HepG2 (cell line): Measurements from ENCODE around the gene KRTCAP3. TPM values are rescaled to one million over a fixed set of nuclear protein-coding genes. Genes with fewer than 3 reads are reported as not detected.

Source experiments
- BRD4 ChIP-seq: sonication (generic); formaldehyde crosslinking; IDR thresholded peaks from 2 replicates; pipeline ENCODE4 v1.4.0; 2020; ENCODE audit warnings: missing genetic modification reagents
- CAMTA2 ChIP-seq: sonication (generic); formaldehyde crosslinking; IDR thresholded peaks from 2 replicates; pipeline ENCODE4 v1.4.0; 2020; ENCODE audit warnings: mild to moderate bottlenecking, missing genetic modification reagents, borderline replicate concordance
- FOXP1 ChIP-seq, 2 experiments: fragments of 450-650 bp in 1 of 2; IDR thresholded peaks; 2 replicates each; pipeline ENCODE4 v1.6.1; 2017 to 2018; ENCODE audit warnings: antibody characterized with exemption in 1 of 2
- GLI4 ChIP-seq: sonication (generic); formaldehyde crosslinking; IDR thresholded peaks from 2 replicates; pipeline ENCODE4 v1.5.1; 2020; ENCODE audit warnings: missing genetic modification reagents, mild to moderate bottlenecking, moderate library complexity, borderline replicate concordance
- HNF4G ChIP-seq, 2 experiments: sonication (generic) in 1 of 2; formaldehyde crosslinking in 1 of 2; IDR thresholded peaks; 2 replicates each; pipeline versions ENCODE4 v1.4.0 to v1.6.1; 2011 to 2020; ENCODE audit warnings: borderline replicate concordance in 2 of 2, low read depth in 2 of 2, mild to moderate bottlenecking in 2 of 2, low read length in 1 of 2, missing genetic modification reagents in 1 of 2, moderate library complexity in 1 of 2
- NCOR1 ChIP-seq: fragments of 200-600 bp; sonication (generic); IDR thresholded peaks from 2 replicates; pipeline ENCODE4 v1.7.0; 2017; ENCODE audit warnings: antibody characterized with exemption, low read length, borderline replicate concordance
- NFATC3 ChIP-seq: sonication (generic); formaldehyde crosslinking; IDR thresholded peaks from 2 replicates; pipeline ENCODE4 v1.5.1; 2020; ENCODE audit warnings: mild to moderate bottlenecking, missing genetic modification reagents
- NR0B2 ChIP-seq: sonication (generic); formaldehyde crosslinking; IDR thresholded peaks from 2 replicates; pipeline ENCODE4 v1.4.0; 2020; ENCODE audit warnings: mild to moderate bottlenecking, missing genetic modification reagents
- NR2F2 ChIP-seq: IDR thresholded peaks from 2 replicates; pipeline ENCODE4 v1.6.1; 2012; ENCODE audit warnings: low read depth, inconsistent platforms, borderline replicate concordance
- NR2F6 ChIP-seq, 2 experiments: IDR thresholded peaks; 2 replicates each; pipeline ENCODE4 v1.6.1; 2016; ENCODE audit warnings: antibody characterized with exemption in 1 of 2, mild to moderate bottlenecking in 1 of 2
- NR3C1 ChIP-seq: sonication (generic); formaldehyde crosslinking; IDR thresholded peaks from 2 replicates; pipeline ENCODE4 v1.4.0; 2020; ENCODE audit warnings: missing genetic modification reagents
- POGZ ChIP-seq: sonication (generic); formaldehyde crosslinking; IDR thresholded peaks from 2 replicates; pipeline ENCODE4 v1.4.0; 2020; ENCODE audit warnings: mild to moderate bottlenecking, missing genetic modification reagents
- SALL2 ChIP-seq: sonication (generic); formaldehyde crosslinking; IDR thresholded peaks from 2 replicates; pipeline ENCODE4 v1.8.1; 2023; ENCODE audit warnings: mild to moderate bottlenecking, missing genetic modification reagents, inconsistent platforms
- SKI ChIP-seq: fragments of 450-650 bp; IDR thresholded peaks from one replicate; pipeline ENCODE4 v1.6.1; 2018; ENCODE audit warnings: mild to moderate bottlenecking; ENCODE audit not compliant: partially characterized antibody
- SOX5 ChIP-seq: IDR thresholded peaks from 2 replicates; pipeline ENCODE4 v1.6.1; 2016; ENCODE audit warnings: borderline replicate concordance
- ZBTB39 ChIP-seq: sonication (generic); formaldehyde crosslinking; IDR thresholded peaks from 2 replicates; pipeline ENCODE4 v1.5.0; 2020; ENCODE audit warnings: missing genetic modification reagents
- ZFP41 ChIP-seq: sonication (generic); formaldehyde crosslinking; IDR thresholded peaks from 2 replicates; pipeline ENCODE4 v1.4.0; 2020; ENCODE audit warnings: mild to moderate bottlenecking, missing genetic modification reagents, borderline replicate concordance
- ZNF317 ChIP-seq: sonication (generic); formaldehyde crosslinking; IDR thresholded peaks from 2 replicates; pipeline ENCODE4 v1.5.0; 2020; ENCODE audit warnings: mild to moderate bottlenecking, missing genetic modification reagents
- ZNF546 ChIP-seq: sonication (generic); formaldehyde crosslinking; conservative IDR thresholded peaks from 2 replicates; pipeline ENCODE4 v1.8.1; 2023; ENCODE audit warnings: mild to moderate bottlenecking, missing genetic modification reagents
- ZNF563 ChIP-seq: sonication (generic); formaldehyde crosslinking; IDR thresholded peaks from 2 replicates; pipeline ENCODE4 v1.8.0; 2022; ENCODE audit warnings: mild to moderate bottlenecking, moderate library complexity, missing genetic modification reagents
- ZNF737 ChIP-seq: sonication (generic); formaldehyde crosslinking; IDR thresholded peaks from 2 replicates; pipeline ENCODE4 v1.5.0; 2020; ENCODE audit warnings: missing genetic modification reagents, mild to moderate bottlenecking, borderline replicate concordance
- ZNF772 ChIP-seq: sonication (generic); formaldehyde crosslinking; IDR thresholded peaks from 2 replicates; pipeline ENCODE4 v1.5.0; 2020; ENCODE audit warnings: mild to moderate bottlenecking, missing genetic modification reagents
- ZSCAN25 ChIP-seq: sonication (generic); formaldehyde crosslinking; IDR thresholded peaks from 2 replicates; pipeline ENCODE4 v1.8.0; 2022; ENCODE audit warnings: mild to moderate bottlenecking, missing genetic modification reagents
- polyA plus RNA-seq, 8 experiments: library from polyadenylated mRNA; depleted of rRNA in 3 of 8; stranded (reverse) in 7 of 8; unstranded in 1 of 8; fragments of >200 nt; fragmentation: Illumina TruSeq in 4 of 8; extraction: Trizol in 4 of 8; gene quantifications; 2 replicates each; pipeline versions ENCODE4 v1.2.1 to v1.2.3, GENCODE V29; 2011 to 2016; ENCODE audit warnings: low read depth in 4 of 8, missing spikeins in 1 of 8, mixed read lengths in 1 of 8; ENCODE audit not compliant: insufficient read depth in 1 of 8
- total RNA-seq, 5 experiments: library from RNA; depleted of rRNA; stranded (reverse); fragments of >200 nt; fragmentation: Illumina TruSeq; extraction: Trizol; gene quantifications; 2 replicates each; pipeline ENCODE4 v1.2.3, GENCODE V29; 2016; ENCODE audit warnings: low read depth in 1 of 5
- TF ChIP-seq, protein P1 (sequence below): sonication (generic); formaldehyde crosslinking; IDR thresholded peaks from 2 replicates; pipeline ENCODE4 v1.5.0; 2020; ENCODE audit warnings: mild to moderate bottlenecking, missing genetic modification reagents
- TF ChIP-seq, protein P2 (sequence below): sonication (generic); formaldehyde crosslinking; IDR thresholded peaks from 2 replicates; pipeline ENCODE4 v1.4.0; 2020; ENCODE audit warnings: mild to moderate bottlenecking, missing genetic modification reagents

Gene KRTCAP3
- total and polyA plus RNA-seq, 2 of the 13 experiments (the other 11 are each of a cell fraction or from before 2014, with no cell fraction given), result 2.1 to 4.5 TPM

DNA sequence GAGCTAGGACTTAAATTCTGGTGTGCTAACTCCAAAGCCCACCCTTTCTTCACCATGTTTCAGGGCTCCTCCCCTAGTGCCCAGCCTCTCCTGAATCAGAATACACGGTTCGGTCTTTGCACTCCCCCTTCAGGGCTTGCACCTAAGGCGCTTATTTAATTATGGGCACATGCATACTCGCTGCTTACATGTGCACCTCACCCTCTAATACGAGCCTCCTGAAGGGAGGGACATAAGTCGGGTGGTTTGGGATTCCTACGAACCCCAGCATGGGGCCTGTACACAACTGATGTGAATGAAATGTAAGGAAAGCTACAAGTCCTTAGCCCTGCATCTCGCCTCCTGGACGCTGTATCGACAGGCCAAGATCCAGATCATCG, 46.9 kb downstream of the KRTCAP3 start (continued):
- peak; percentile 42; the same call in 1 of the 2 replicates for TF ChIP-seq NR0B2 (CRISPR knock-in tag)
- no peak for TF ChIP-seq ZNF563 (CRISPR knock-in tag)
- 0 out of 2 replicates have a peak, but pooled peaks have one; percentile 55 for TF ChIP-seq NFATC3 (CRISPR knock-in tag)
- peak; percentile 34; the same call in 1 of the 2 replicates for TF ChIP-seq POGZ (CRISPR knock-in tag)
- TF ChIP-seq ZNF317 (CRISPR knock-in tag), result peak; percentile 6; the same call in 1 of the 2 replicates
- no peak for TF ChIP-seq NR3C1 (CRISPR knock-in tag)
- TF ChIP-seq NR2F2, result 0 out of 2 replicates have a peak, but pooled peaks have one; percentile 23
- 0 out of 2 replicates have a peak, but pooled peaks have one; percentile 7 for TF ChIP-seq SALL2 (CRISPR knock-in tag)
- 0 out of 2 replicates have a peak, but pooled peaks have one; percentile 5 for TF ChIP-seq NCOR1
- TF ChIP-seq GLI4 (CRISPR knock-in tag), result peak; percentile 42; the same call in 1 of the 2 replicates
- TF ChIP-seq CAMTA2 (CRISPR knock-in tag), result peak; percentile 65; the same call in 1 of the 2 replicates
- TF ChIP-seq ZFP41 (CRISPR knock-in tag), result peak; percentile 32; the same call in 1 of the 2 replicates
- TF ChIP-seq SKI, result no peak
- 0 out of 2 replicates have a peak, but pooled peaks have one; percentile 20 for TF ChIP-seq ZSCAN25 (CRISPR knock-in tag)
- TF ChIP-seq ZNF546, result no peak
- no peak for TF ChIP-seq HNF4G (IDR thresholded peaks at IDR 0.05; ENCODE audit: borderline replicate concordance, low read depth, low read length)
- 0 out of 2 replicates have a peak, but pooled peaks have one; percentile 18 for TF ChIP-seq HNF4G (CRISPR knock-in tag; IDR thresholded peaks at IDR 0.05; ENCODE audit: borderline replicate concordance, low read depth)
- TF ChIP-seq SOX5 (CRISPR knock-in tag), result no peak
- TF ChIP-seq, protein P1, sequence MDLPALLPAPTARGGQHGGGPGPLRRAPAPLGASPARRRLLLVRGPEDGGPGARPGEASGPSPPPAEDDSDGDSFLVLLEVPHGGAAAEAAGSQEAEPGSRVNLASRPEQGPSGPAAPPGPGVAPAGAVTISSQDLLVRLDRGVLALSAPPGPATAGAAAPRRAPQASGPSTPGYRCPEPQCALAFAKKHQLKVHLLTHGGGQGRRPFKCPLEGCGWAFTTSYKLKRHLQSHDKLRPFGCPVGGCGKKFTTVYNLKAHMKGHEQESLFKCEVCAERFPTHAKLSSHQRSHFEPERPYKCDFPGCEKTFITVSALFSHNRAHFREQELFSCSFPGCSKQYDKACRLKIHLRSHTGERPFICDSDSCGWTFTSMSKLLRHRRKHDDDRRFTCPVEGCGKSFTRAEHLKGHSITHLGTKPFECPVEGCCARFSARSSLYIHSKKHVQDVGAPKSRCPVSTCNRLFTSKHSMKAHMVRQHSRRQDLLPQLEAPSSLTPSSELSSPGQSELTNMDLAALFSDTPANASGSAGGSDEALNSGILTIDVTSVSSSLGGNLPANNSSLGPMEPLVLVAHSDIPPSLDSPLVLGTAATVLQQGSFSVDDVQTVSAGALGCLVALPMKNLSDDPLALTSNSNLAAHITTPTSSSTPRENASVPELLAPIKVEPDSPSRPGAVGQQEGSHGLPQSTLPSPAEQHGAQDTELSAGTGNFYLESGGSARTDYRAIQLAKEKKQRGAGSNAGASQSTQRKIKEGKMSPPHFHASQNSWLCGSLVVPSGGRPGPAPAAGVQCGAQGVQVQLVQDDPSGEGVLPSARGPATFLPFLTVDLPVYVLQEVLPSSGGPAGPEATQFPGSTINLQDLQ (CRISPR knock-in tag), result 0 out of 2 replicates have a peak, but pooled peaks have one; percentile 74
- TF ChIP-seq, protein P2, sequence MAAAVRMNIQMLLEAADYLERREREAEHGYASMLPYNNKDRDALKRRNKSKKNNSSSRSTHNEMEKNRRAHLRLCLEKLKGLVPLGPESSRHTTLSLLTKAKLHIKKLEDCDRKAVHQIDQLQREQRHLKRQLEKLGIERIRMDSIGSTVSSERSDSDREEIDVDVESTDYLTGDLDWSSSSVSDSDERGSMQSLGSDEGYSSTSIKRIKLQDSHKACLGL (CRISPR knock-in tag), result 0 out of 2 replicates have a peak, but pooled peaks have one; percentile 14
- TF ChIP-seq FOXP1 (IDR thresholded peaks at IDR 0.05), result no peak
- no peak for TF ChIP-seq FOXP1 (CRISPR knock-in tag; IDR thresholded peaks at IDR 0.05)
- TF ChIP-seq ZNF737 (CRISPR knock-in tag), result 0 out of 2 replicates have a peak, but pooled peaks have one; percentile 61
- TF ChIP-seq NR2F6 (IDR thresholded peaks at IDR 0.05), result no peak
- TF ChIP-seq NR2F6 (CRISPR knock-in tag; IDR thresholded peaks at IDR 0.05), result no peak
- 0 out of 2 replicates have a peak, but pooled peaks have one; percentile 32 for TF ChIP-seq ZBTB39 (CRISPR knock-in tag)
- TF ChIP-seq BRD4, result no peak
- TF ChIP-seq ZNF772 (CRISPR knock-in tag), result peak; percentile 33; the same call in 1 of the 2 replicates
